ACC112 (cell line): ENCODE measurements around the gene AP1AR.
A peak's percentile ranks its signal among the peaks of the same experiment; 100 is the strongest.

Source experiments
- H2AFZ ChIP-seq: fragments of 200-600 bp; sonication (generic); one replicate; pipeline ENCODE4 v1.6.0; 2017; ENCODE audit warnings: antibody characterized with exemption, low read length; ENCODE audit not compliant: unreplicated experiment
- H3K27ac ChIP-seq: fragments of 200-600 bp; sonication (generic); 2 replicates; pipeline ENCODE4 v1.5.1; 2014; ENCODE audit warnings: low read depth, mild to moderate bottlenecking, antibody characterized with exemption, low read length, moderate library complexity
- H3K27me3 ChIP-seq: fragments of 200-600 bp; sonication (generic); 2 replicates; pipeline ENCODE4 v1.6.1; 2014; ENCODE audit warnings: mild to moderate bottlenecking, antibody characterized with exemption, low read length, moderate library complexity, mixed read lengths; ENCODE audit not compliant: insufficient read depth
- H3K36me3 ChIP-seq: fragments of 200-600 bp; sonication (generic); 2 replicates; pipeline ENCODE4 v1.6.1; 2016; ENCODE audit warnings: mild to moderate bottlenecking, antibody characterized with exemption, low read length, moderate library complexity, mixed read lengths; ENCODE audit not compliant: insufficient read depth
- H3K4me1 ChIP-seq: fragments of 200-600 bp; sonication (generic); one replicate; pipeline ENCODE4 v1.6.1; 2016; ENCODE audit warnings: low read length, mixed read lengths; ENCODE audit not compliant: insufficient read depth, unreplicated experiment, control insufficient read depth
- H3K4me3 ChIP-seq: fragments of 200-600 bp; sonication (generic); 2 replicates; pipeline ENCODE4 v1.5.1; 2014; ENCODE audit warnings: mild to moderate bottlenecking, low read depth, low read length
- H3K79me2 ChIP-seq: fragments of 200-600 bp; sonication (generic); one replicate; pipeline ENCODE4 v1.6.0; 2016; ENCODE audit warnings: low read length; ENCODE audit not compliant: control insufficient read depth, unreplicated experiment, insufficient read depth

Gene AP1AR

GRCh38 chr4:112257098-112257497, 25.5 kb downstream of the AP1AR start:
- Histone ChIP-seq H3K36me3 (no peaks in the 10 kb centered on the region; the same call in 1 of the 2 replicates), H3K27me3 (no peaks in the 10 kb centered on the region), H2AFZ (no peak overlapping the region), H3K4me3 (no peak overlapping the region), H3K79me2 (no peaks in the 10 kb centered on the region), H3K4me1 (no peaks in the 10 kb centered on the region), H3K27ac (no peak overlapping the region)

GRCh38 chr4:112266823-112267222, 35.2 kb downstream of the AP1AR start:
- no peaks in the 10 kb centered on the region for H3K27me3 ChIP-seq
- no peaks in the 10 kb centered on the region for H3K79me2 ChIP-seq
- H3K4me1 ChIP-seq: peaks cover 8% of the 10 kb centered on the region
- H3K27ac ChIP-seq: no peak overlapping the region
- no peak overlapping the region for H2AFZ ChIP-seq
- H3K36me3 ChIP-seq: no peaks in the 10 kb centered on the region
- no peak overlapping the region for H3K4me3 ChIP-seq

- H3K36me3 ChIP-seq: no peaks in the 10 kb centered on the region
Measured at GRCh38 chr4:112270051-112270450, 38.5 kb downstream of the AP1AR start.

GRCh38 chr4:112270640-112271421, 39.2 kb downstream of the AP1AR start:
- H3K27ac ChIP-seq: peak overlapping the region; percentile 40
- H2AFZ ChIP-seq: no peak overlapping the region
- H3K4me1 ChIP-seq: peaks cover 13% of the 10 kb centered on the region
- H3K36me3 ChIP-seq: no peaks in the 10 kb centered on the region
- H3K79me2 ChIP-seq: no peaks in the 10 kb centered on the region
- H3K27me3 ChIP-seq: no peaks in the 10 kb centered on the region
- H3K4me3 ChIP-seq: no peak overlapping the region

More at GRCh38 chr4:112270051-112270450, 38.5 kb downstream of the AP1AR start:
- Histone ChIP-seq H2AFZ (no peak overlapping the region), H3K4me1 (peaks cover 13% of the 10 kb centered on the region), H3K27me3 (no peaks in the 10 kb centered on the region), H3K79me2 (no peaks in the 10 kb centered on the region), H3K4me3 (no peak overlapping the region), H3K27ac (peak overlapping the region; percentile 40)

GRCh38 chr4:112272292-112272691, 40.7 kb downstream of the AP1AR start:
- no peak overlapping the region for H2AFZ ChIP-seq
- H3K36me3 ChIP-seq: peaks cover 6% of the 10 kb centered on the region; the same call in 1 of the 2 replicates
- no peak overlapping the region for H3K27ac ChIP-seq
- H3K4me1 ChIP-seq: peaks cover 13% of the 10 kb centered on the region
- H3K4me3 ChIP-seq: no peak overlapping the region
- H3K27me3 ChIP-seq: no peaks in the 10 kb centered on the region
- no peaks in the 10 kb centered on the region for H3K79me2 ChIP-seq

- no peak overlapping the region for H3K27ac ChIP-seq
- peaks cover 13% of the 10 kb centered on the region for H3K4me1 ChIP-seq
- H2AFZ ChIP-seq: no peak overlapping the region
- H3K4me3 ChIP-seq: no peak overlapping the region
- peaks cover 11% of the 10 kb centered on the region; the same call in 1 of the 2 replicates for H3K36me3 ChIP-seq
- no peaks in the 10 kb centered on the region for H3K79me2 ChIP-seq
- no peaks in the 10 kb centered on the region for H3K27me3 ChIP-seq
Measured at GRCh38 chr4:112274959-112275358, 43.4 kb downstream of the AP1AR start.

GRCh38 chr4:112276113-112276512, 44.5 kb downstream of the AP1AR start:
- Histone ChIP-seq H3K79me2 (no peaks in the 10 kb centered on the region), H2AFZ (no peak overlapping the region), H3K4me1 (peaks cover 5% of the 10 kb centered on the region), H3K4me3 (no peak overlapping the region), H3K36me3 (peaks cover 11% of the 10 kb centered on the region; the same call in 1 of the 2 replicates), H3K27me3 (no peaks in the 10 kb centered on the region), H3K27ac (no peak overlapping the region)

- Histone ChIP-seq H3K27me3 (no peaks in the 10 kb centered on the region), H3K4me1 (peaks cover 5% of the 10 kb centered on the region), H3K79me2 (no peaks in the 10 kb centered on the region), H3K36me3 (peaks cover 11% of the 10 kb centered on the region; the same call in 1 of the 2 replicates), H3K4me3 (no peak overlapping the region), H3K27ac (no peak overlapping the region), H2AFZ (no peak overlapping the region)
Measured at GRCh38 chr4:112277220-112277619, 45.6 kb downstream of the AP1AR start.

GRCh38 chr4:112277705-112278448, 46.3 kb downstream of the AP1AR start:
- H3K36me3 ChIP-seq: peaks cover 11% of the 10 kb centered on the region; the same call in 1 of the 2 replicates
- no peak overlapping the region for H2AFZ ChIP-seq
- no peak overlapping the region for H3K27ac ChIP-seq
- peaks cover 2% of the 10 kb centered on the region for H3K79me2 ChIP-seq
- H3K27me3 ChIP-seq: no peaks in the 10 kb centered on the region
- peaks cover 5% of the 10 kb centered on the region for H3K4me1 ChIP-seq
- H3K4me3 ChIP-seq: no peak overlapping the region

GRCh38 chr4:112279025-112279881, 47.7 kb downstream of the AP1AR start:
- no peak overlapping the region for H2AFZ ChIP-seq
- H3K4me1 ChIP-seq: no peaks in the 10 kb centered on the region
- H3K27me3 ChIP-seq: no peaks in the 10 kb centered on the region
- H3K36me3 ChIP-seq: peaks cover 11% of the 10 kb centered on the region; the same call in 1 of the 2 replicates
- H3K27ac ChIP-seq: no peak overlapping the region
- H3K79me2 ChIP-seq: peaks cover 13% of the 10 kb centered on the region
- no peak overlapping the region for H3K4me3 ChIP-seq
